ENCODE data around the gene RELL1.
A peak's percentile ranks its signal among the peaks of the same experiment; 100 is the strongest.
"Not testable (repeated sequence)": the region's sequence is repeated elsewhere in the genome, so short reads cannot be mapped to it uniquely, and the experiment has no call there.

RELL1 gene

GRCh38 chr4:37680089-37680488 lies 6.1 kb downstream of the RELL1 start:
- H3K27ac Mint-ChIP-seq, result no peak overlapping the region
- H3K9me3 Mint-ChIP-seq, result no peaks in the 10 kb centered on the region
- no peak overlapping the region for H3K4me3 Mint-ChIP-seq
- H3K36me3 Mint-ChIP-seq, result peaks cover 1% of the 10 kb centered on the region
- H3K27me3 Mint-ChIP-seq, result no peaks in the 10 kb centered on the region
- peaks cover 57% of the 10 kb centered on the region for H3K4me1 Mint-ChIP-seq

- H3K36me3 Mint-ChIP-seq, result peaks cover 3% of the 10 kb centered on the region
- H3K27ac Mint-ChIP-seq, result no peak overlapping the region
- H3K4me1 Mint-ChIP-seq, result peaks cover 54% of the 10 kb centered on the region
- H3K27me3 Mint-ChIP-seq, result no peaks in the 10 kb centered on the region
- H3K9me3 Mint-ChIP-seq, result no peaks in the 10 kb centered on the region
- H3K4me3 Mint-ChIP-seq, result no peak overlapping the region
These were observed 6.9 kb downstream of the RELL1 start for GRCh38 chr4:37679301-37679700.

- H3K36me3 Mint-ChIP-seq, result peaks cover 3% of the 10 kb centered on the region
- peaks cover 58% of the 10 kb centered on the region for H3K4me1 Mint-ChIP-seq
- no peak overlapping the region for H3K4me3 Mint-ChIP-seq
- no peaks in the 10 kb centered on the region for H3K9me3 Mint-ChIP-seq
- H3K27me3 Mint-ChIP-seq, result no peaks in the 10 kb centered on the region
- H3K27ac Mint-ChIP-seq, result no peak overlapping the region
These were observed 7.6 kb downstream of the RELL1 start for GRCh38 chr4:37678624-37679023.

GRCh38 chr4:37675587-37676290 lies 10.4 kb downstream of the RELL1 start:
- Mint-ChIP-seq H3K9me3 (no peaks in the 10 kb centered on the region), H3K36me3 (peaks cover 2% of the 10 kb centered on the region), H3K4me3 (peak overlapping the region; percentile 12), H3K4me1 (peaks cover 42% of the 10 kb centered on the region), H3K27ac (no peak overlapping the region), H3K27me3 (no peaks in the 10 kb centered on the region)

- peaks cover 49% of the 10 kb centered on the region for H3K4me1 Mint-ChIP-seq
- H3K27ac Mint-ChIP-seq, result no peak overlapping the region
- H3K36me3 Mint-ChIP-seq, result peaks cover 2% of the 10 kb centered on the region
- no peak overlapping the region for H3K4me3 Mint-ChIP-seq
- no peaks in the 10 kb centered on the region for H3K27me3 Mint-ChIP-seq
- no peaks in the 10 kb centered on the region for H3K9me3 Mint-ChIP-seq
These were observed 11.7 kb downstream of the RELL1 start for GRCh38 chr4:37674439-37674838.

- no peak overlapping the region for H3K4me3 Mint-ChIP-seq
- no peak overlapping the region for H3K27ac Mint-ChIP-seq
- no peaks in the 10 kb centered on the region for H3K9me3 Mint-ChIP-seq
- H3K36me3 Mint-ChIP-seq, result peaks cover 2% of the 10 kb centered on the region
- H3K27me3 Mint-ChIP-seq, result no peaks in the 10 kb centered on the region
- H3K4me1 Mint-ChIP-seq, result peaks cover 49% of the 10 kb centered on the region
These were observed 12.5 kb downstream of the RELL1 start for GRCh38 chr4:37673538-37674192.

GRCh38 chr4:37671072-37671471 lies 15.1 kb downstream of the RELL1 start:
- H3K4me3 Mint-ChIP-seq, result no peak overlapping the region
- H3K36me3 Mint-ChIP-seq, result peaks cover 2% of the 10 kb centered on the region
- no peaks in the 10 kb centered on the region for H3K27me3 Mint-ChIP-seq
- H3K9me3 Mint-ChIP-seq, result no peaks in the 10 kb centered on the region
- H3K27ac Mint-ChIP-seq, result no peak overlapping the region
- peaks cover 49% of the 10 kb centered on the region for H3K4me1 Mint-ChIP-seq

GRCh38 chr4:37670249-37670648 lies 15.9 kb downstream of the RELL1 start:
- H3K27me3 Mint-ChIP-seq, result no peaks in the 10 kb centered on the region
- H3K4me3 Mint-ChIP-seq, result no peak overlapping the region
- peaks cover 49% of the 10 kb centered on the region for H3K4me1 Mint-ChIP-seq
- no peaks in the 10 kb centered on the region for H3K9me3 Mint-ChIP-seq
- no peak overlapping the region for H3K27ac Mint-ChIP-seq
- peaks cover 2% of the 10 kb centered on the region for H3K36me3 Mint-ChIP-seq

GRCh38 chr4:37669124-37669523 lies 17.1 kb downstream of the RELL1 start:
- H3K4me1 Mint-ChIP-seq, result peaks cover 49% of the 10 kb centered on the region
- H3K27ac Mint-ChIP-seq, H3K36me3 Mint-ChIP-seq, H3K4me3 Mint-ChIP-seq, H3K9me3 Mint-ChIP-seq, H3K27me3 Mint-ChIP-seq: not testable (repeated sequence)

GRCh38 chr4:37667197-37668100 lies 18.7 kb downstream of the RELL1 start:
- Mint-ChIP-seq H3K9me3 (no peaks in the 10 kb centered on the region), H3K4me3 (no peak overlapping the region), H3K27ac (peak overlapping the region; percentile 0), H3K27me3 (no peaks in the 10 kb centered on the region), H3K4me1 (peaks cover 49% of the 10 kb centered on the region), H3K36me3 (no peaks in the 10 kb centered on the region)

GRCh38 chr4:37666625-37667071 lies 19.5 kb downstream of the RELL1 start:
- Mint-ChIP-seq H3K4me1 (peaks cover 51% of the 10 kb centered on the region), H3K4me3 (peak overlapping the region; percentile 27), H3K36me3 (no peaks in the 10 kb centered on the region), H3K27ac (peak overlapping the region; percentile 17), H3K9me3 (no peaks in the 10 kb centered on the region), H3K27me3 (no peaks in the 10 kb centered on the region)

- peaks cover 53% of the 10 kb centered on the region for H3K4me1 Mint-ChIP-seq
- H3K4me3 Mint-ChIP-seq, result no peak overlapping the region
- H3K9me3 Mint-ChIP-seq, result no peaks in the 10 kb centered on the region
- no peak overlapping the region for H3K27ac Mint-ChIP-seq
- no peaks in the 10 kb centered on the region for H3K27me3 Mint-ChIP-seq
- no peaks in the 10 kb centered on the region for H3K36me3 Mint-ChIP-seq
These were observed 20.5 kb downstream of the RELL1 start for GRCh38 chr4:37665333-37666320.

- Mint-ChIP-seq H3K27me3 (no peaks in the 10 kb centered on the region), H3K36me3 (peaks cover under 1% of the 10 kb centered on the region), H3K4me1 (peaks cover 55% of the 10 kb centered on the region), H3K27ac (no peak overlapping the region), H3K9me3 (no peaks in the 10 kb centered on the region), H3K4me3 (no peak overlapping the region)
These were observed 21.5 kb downstream of the RELL1 start for GRCh38 chr4:37664696-37665095.

GRCh38 chr4:37663552-37663951 lies 22.6 kb downstream of the RELL1 start:
- Mint-ChIP-seq H3K4me3 (no peak overlapping the region), H3K36me3 (peaks cover 8% of the 10 kb centered on the region), H3K9me3 (no peaks in the 10 kb centered on the region), H3K27ac (no peak overlapping the region), H3K27me3 (no peaks in the 10 kb centered on the region), H3K4me1 (peaks cover 64% of the 10 kb centered on the region)

All from activated naive CD4-positive, alpha-beta T cell treated with anti-CD3 and anti-CD28 coated beads, Interleukin-2, amount 50 U/mL, for 24 hours (primary cell).